Stimulated activated CD8-positive, alpha-beta memory T cell treated with anti-CD3 and anti-CD28 coated beads, Interleukin-12 subunit alpha, Interleukin-12 subunit beta, amount 100 ng/mL, for 1 hour (primary cell): Measurements from ENCODE around the gene UMAD1.

Source experiments
- DNase-seq: peaks from one replicate; pipeline ENCODE4 v3.0.0-alpha.2; 2020; ENCODE audit warnings: low read depth

The UMAD1 gene

GRCh38 chr7:7764520-7765396 is 124.2 kb downstream of the UMAD1 start:
- DNase-seq, result no peak

DNA sequence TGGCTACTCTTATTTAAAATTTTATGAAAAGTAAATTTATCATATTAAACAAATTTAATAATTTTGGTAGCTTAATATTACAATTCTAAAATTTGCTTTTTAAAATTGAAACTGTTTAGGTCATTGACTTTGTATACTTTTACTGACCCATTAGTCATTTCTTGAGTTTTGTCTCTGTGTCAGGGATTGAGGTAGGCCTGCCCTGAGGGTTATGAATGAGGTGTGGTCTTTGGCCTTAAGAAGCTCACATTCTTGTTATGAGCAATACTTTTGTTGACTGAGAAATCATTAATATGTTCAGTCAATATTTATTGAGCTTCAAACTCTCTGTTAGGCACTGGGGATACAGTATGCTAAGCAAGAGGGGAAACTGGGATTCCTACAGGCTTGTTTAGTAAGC is 124.9 kb downstream of the UMAD1 start:
- no peak for DNase-seq

DNA sequence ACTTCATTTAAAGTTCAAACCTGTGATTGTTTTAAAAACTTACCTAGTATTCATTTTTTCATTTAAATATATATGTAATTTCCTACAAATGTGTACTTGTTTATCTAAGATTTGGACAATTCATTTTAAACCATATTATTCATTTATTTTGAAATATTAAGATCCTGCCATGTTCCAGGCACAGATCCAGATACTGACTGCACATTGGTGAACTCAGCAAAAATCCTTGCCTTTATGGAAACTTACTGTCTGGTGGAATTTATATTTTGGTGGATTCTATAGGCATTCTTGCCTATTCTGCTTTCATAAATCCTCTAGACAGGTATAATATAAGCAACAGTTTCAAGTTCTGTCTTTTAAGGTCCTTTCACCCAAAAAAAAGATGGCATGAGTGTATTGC is 126.1 kb downstream of the UMAD1 start:
- DNase-seq, result no peak

GRCh38 chr7:7768977-7769709 is 128.6 kb downstream of the UMAD1 start:
- DNase-seq, result no peak

- no peak for DNase-seq
Observed at GRCh38 chr7:7769710-7770627, 129.4 kb downstream of the UMAD1 start.

DNA sequence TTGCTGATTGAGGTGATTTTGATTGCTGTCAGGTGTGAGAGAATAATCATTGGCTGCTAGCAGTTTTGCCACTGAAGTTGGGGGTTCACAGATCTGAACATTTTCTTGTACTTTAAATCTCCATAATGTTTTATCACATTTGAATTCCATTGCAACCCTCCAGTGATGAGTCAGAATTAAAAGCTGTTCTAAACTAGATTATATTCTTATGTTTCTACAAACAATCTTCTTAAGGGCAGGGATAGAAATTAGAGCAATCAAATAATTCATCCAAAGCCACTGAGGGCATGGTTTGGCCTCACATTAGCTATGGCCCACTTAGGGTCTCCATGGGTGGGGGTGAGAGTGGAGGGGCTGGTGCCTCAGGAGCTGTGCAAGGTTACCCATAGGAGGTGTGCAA is 130.9 kb downstream of the UMAD1 start:
- DNase-seq, result no peak

DNA sequence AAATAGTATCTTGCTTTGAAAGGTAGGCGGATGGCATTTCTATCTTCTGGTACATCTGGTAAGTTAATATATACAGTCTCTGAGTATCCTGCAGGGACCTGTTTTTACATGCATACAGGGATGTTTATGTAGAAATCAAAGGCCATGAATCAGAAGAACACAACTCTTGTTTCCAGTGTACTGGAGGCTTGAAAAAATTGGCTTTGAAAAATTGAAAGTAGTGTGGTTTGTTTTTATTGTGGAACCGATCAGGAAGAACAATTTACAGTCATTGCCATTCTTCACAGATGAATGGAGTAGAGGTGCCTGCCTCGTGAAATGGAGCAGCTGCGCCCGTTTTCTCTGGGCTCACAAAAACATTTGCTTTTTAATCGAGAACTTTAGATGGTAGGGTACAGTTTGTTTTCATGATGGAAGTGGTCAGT is 131.9 kb downstream of the UMAD1 start:
- DNase-seq, result no peak

- DNase-seq, result no peak
Observed at GRCh38 chr7:7773334-7774309, 133.1 kb downstream of the UMAD1 start.

- DNase-seq, result no peak
Observed at GRCh38 chr7:7779888-7780287, 139.3 kb downstream of the UMAD1 start.

DNA sequence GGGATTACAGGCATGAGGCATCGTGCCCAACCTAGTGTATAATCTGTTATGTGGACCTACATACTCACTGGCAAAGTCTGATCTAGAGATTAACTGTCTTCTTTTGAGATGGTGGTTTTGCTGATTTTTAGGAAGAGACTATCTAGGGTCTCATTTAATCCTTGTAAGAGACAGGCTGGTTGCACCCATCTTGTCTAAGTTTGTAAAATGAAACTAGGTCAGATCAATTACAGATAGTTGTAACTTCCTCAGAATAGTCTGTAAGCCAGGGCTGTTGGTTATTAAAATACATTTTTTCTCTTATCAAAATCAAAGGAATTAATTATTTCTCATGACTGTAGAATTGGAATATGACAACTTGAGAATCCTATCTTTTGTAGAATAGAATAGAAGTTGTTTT is 142.4 kb downstream of the UMAD1 start:
- DNase-seq, result no peak

GRCh38 chr7:7785344-7785973 is 144.9 kb downstream of the UMAD1 start:
- no peak for DNase-seq

GRCh38 chr7:7786595-7786994 is 146.0 kb downstream of the UMAD1 start:
- no peak for DNase-seq

GRCh38 chr7:7789551-7789988 is 149.0 kb downstream of the UMAD1 start:
- no peak for DNase-seq

GRCh38 chr7:7790041-7790741 is 149.6 kb downstream of the UMAD1 start:
- no peak for DNase-seq

DNA sequence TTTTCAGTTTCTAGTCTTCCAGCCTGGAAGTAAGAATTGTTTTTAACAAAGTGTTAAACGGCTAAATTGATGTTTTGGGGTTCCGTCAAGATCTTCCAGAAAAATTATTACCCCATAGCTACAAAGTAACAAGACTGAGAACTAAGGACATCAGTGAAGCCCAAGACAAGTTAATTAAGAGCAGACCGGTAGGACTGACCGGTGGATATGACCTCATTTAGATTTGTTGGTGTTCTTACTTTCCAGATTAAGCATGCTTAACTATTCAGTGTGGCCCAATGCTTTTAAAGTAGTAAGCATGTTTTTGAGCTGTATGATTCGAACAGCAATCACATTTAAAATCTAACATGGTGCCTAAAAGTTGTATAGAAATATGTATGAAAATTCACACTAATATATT is 151.0 kb downstream of the UMAD1 start:
- no peak for DNase-seq

DNA sequence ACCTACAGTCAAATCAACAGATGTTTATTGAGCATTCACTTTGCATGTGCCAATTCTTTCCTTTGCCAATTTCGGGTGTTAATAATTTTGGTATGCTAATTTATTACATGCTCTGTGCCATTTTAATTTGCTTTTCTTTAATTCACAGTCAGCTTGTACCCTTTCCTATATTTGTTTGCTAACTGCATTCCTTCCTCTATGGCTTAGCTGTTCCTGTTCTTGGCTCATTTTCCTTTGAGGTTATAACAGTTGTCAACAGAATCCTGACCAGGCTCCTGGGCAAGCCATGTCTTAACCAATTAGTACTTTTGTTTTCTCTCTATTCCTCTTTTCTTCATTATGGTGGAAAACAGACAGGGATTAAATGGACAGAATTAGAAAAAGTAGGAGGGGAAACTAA is 151.5 kb downstream of the UMAD1 start:
- DNase-seq, result no peak

- DNase-seq, result no peak
Observed at GRCh38 chr7:7793249-7793648, 152.7 kb downstream of the UMAD1 start.

- no peak for DNase-seq
Observed at GRCh38 chr7:7793921-7794320, 153.4 kb downstream of the UMAD1 start.

GRCh38 chr7:7795203-7795602 is 154.7 kb downstream of the UMAD1 start:
- DNase-seq, result no peak

DNA sequence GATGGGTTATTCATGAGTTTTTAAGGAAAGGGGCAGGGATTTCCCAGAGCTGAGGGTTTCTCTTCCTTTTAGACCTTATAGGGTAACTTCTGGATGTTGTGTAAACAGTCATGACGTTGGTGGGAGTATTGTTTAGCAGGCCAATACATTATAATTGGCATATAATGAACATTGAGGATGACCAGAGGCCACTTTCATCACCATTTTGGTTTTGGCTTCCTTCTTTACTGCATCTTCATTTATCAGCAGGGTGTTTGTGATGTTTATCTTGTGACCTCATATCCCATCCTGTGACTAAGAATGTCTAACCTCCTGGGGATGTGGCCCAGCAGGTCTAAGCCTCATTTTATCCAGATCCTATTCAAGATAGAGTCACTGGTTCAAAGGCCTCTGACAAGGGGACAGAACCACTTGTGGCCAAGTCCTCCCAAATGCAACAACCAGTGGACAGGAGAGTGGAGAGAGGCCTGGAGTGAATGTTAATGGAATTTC is 155.1 kb downstream of the UMAD1 start:
- DNase-seq, result no peak
